Activated naive CD8-positive, alpha-beta T cell treated with anti-CD3 and anti-CD28 coated beads, Interleukin-2, amount 50 U/mL, for 16 hours (primary cell): ENCODE measurements around the gene HAAO.
A peak's percentile ranks its signal among the peaks of the same experiment; 100 is the strongest.

Source experiments
- DNase-seq: peaks from one replicate; pipeline ENCODE4 v3.0.0-alpha.2; 2020; ENCODE audit warnings: low read depth, low spot score

HAAO gene

DNA sequence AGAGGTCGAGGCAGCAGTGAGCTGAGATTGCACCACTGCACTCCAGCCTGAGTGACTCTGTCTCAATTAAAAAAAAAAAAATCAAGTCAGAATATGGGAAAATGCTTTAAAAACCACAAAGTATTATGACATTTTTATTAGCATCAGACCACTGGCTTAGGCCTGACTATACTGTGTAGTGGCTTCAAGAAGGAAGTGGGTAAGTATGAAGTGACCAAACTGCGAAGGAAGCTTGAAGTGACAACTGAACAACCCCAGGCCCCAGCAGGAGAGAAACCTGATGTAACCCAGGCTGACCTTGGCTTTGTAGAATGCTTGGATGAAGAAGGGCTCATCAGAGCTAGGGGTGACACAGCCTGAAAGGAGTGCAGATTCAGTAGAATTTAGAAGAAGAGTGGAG is 21.4 kb upstream of the HAAO start:
- DNase-seq, result no peak

DNA sequence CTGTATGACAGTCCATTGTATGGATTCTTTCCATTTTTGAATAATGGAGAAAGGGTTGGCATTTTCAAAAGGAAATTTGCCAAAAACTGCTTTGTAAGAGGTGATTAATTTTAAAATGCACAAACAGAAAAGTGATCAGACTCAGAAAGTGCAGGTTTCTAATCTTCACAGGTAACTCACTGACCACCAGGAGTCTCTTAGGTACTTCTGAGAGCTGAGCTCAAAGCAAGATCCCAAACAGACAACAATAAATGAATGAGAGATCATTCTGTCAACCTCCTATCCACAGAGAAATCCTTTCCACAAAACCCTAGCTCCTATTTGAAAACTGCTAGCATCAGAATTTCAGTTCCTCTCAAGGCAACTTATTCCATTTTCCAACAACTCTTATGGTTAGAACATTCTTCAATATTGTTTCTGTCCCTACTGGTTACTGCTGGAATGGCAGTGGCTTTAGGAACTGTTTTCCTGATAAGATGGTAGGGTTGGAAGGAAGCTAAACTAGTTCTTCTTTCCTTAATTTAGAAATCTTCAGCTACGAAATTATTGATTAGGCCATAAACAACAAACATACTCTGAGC is 20.6 kb upstream of the HAAO start:
- no peak for DNase-seq

DNA sequence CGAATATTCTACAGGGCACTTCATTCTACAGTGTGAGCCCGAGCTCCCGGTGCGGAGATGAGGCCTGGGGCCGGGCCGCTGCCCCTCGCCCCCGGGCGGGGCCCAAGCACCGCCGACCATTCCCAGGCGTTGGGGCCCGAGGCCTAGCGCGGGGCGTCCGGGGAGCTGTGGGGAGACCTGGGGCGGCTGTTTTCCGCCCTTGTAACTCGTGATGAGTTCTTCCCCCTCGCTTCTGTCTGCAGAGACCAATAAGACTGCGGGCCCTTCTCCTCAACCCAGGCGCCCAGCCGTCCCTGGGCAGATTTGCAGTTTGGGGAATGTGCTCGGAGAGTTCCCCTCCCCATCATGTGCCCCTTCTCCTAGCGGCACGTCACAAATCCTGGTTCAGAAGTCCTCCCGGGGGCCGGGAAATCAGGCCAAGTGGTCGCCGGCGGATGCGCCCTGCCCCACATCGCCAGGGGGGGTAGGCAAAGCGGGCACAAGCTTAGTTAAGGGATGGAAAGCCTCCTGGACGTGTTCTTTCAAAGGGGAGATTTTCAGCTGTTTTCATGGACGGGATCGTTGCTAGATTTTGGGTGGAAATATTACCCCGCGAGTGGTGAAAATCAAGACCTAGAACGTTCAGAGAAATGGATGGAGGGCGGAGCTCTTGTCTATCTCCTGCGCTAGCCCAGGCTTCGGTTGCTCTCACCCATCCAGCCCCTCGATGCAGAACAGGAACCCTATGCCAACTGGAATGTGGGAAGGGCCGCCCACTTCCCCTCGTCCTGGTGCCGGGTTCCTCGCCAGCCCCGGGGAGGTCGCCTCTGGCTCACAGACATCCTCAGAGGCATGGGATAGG is 18.8 kb upstream of the HAAO start:
- no peak for DNase-seq

DNA sequence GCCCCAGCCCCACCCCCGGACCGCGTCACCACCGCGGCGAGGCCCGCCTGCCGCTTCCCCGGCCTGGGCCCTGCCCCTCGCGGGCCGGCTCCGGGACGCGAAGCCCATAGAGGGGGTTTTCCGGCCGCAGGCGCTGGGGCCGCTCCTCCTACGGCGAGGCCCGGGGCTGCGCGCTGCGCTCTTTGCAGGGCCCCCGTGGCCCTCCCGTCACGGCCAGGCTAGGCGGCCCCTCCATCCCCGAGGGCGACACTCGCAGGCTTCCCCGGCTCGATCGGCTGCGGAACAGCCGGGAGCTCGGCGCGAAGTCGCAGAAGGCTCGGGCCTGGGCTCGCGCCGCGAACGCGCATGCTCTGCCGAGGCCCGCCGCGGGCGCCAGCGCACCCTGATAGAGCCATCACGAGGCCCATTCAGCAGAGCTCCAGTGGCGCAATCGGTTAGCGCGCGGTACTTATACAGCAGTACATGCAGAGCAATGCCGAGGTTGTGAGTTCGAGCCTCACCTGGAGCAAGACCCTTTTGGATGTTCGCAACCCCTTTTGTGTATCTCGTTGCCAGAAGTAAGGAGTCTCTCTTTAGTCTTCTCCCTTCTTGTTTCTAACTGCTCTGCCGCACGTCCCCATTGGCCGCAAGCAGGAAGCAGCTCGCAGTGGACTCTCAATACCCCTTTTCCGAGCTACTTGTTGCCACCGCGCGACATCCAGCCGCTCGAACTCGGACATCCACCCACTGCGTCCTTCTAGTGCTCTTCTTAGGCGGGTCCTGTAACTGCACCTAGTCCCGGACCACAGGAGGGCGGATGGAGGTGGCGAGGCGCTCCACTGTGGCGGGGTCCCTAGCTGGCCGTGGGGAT is 18.0 kb upstream of the HAAO start:
- peak; percentile 88 for DNase-seq

- no peak for DNase-seq
These were observed 17.4 kb upstream of the HAAO start for GRCh38 chr2:42809819-42810120.

DNA sequence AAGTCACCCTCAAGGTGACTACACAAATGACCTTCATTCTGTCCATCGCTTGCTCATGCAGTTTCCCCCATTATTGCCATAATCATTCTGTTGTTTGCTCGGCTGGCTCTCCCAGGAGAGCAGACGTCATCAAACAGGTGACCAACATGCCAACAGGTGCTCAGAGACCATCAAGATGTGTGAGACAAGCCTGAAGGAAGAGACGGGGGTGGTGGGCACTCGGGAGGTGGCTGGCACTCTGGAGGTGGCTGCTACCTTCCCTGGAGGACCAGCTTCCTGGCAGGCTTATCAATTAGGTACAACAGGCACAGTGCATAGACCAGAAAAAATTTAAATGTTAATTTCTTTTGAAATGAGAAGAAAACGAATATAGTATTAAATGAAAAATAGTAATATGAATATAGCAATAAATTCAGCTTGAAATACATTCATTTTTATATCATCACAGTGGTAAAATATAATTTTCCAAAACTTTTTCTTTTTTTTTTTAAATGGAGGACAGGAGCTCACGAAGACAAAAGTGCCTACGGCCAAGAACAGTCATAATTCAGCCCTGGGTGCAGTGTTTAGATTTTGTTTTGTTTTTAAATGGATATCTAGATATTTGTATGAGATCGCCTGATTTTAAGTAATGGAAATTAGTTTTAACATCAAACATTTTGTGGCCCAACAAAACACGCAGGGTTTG is 16.9 kb upstream of the HAAO start:
- DNase-seq, result no peak

- DNase-seq, result no peak
These were observed 15.9 kb upstream of the HAAO start for GRCh38 chr2:42808301-42808700.

- no peak for DNase-seq
These were observed 14.4 kb upstream of the HAAO start for GRCh38 chr2:42806786-42807185.

GRCh38 chr2:42804891-42805290 is 12.5 kb upstream of the HAAO start:
- no peak for DNase-seq

GRCh38 chr2:42804338-42804737 is 12.0 kb upstream of the HAAO start:
- no peak for DNase-seq

DNA sequence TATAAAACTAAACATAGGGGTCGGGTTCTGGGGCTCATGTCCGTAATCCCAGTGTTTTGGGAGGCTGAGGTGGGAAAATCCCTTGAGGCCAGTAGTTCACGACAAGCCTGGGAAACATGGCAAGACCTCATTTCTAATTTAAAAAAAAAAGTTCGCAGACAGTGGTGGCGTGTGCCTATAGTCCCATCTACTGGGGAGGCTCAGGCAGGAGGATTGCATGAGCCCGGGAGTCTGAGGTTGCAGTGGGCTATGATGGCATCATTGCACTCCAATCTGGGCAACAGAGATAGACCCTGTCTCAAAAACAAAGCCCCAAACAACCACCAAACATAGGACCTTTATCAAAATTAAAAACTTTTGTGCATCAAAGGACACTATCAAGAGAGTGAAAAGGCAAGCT is 9.8 kb upstream of the HAAO start:
- no peak for DNase-seq

DNA sequence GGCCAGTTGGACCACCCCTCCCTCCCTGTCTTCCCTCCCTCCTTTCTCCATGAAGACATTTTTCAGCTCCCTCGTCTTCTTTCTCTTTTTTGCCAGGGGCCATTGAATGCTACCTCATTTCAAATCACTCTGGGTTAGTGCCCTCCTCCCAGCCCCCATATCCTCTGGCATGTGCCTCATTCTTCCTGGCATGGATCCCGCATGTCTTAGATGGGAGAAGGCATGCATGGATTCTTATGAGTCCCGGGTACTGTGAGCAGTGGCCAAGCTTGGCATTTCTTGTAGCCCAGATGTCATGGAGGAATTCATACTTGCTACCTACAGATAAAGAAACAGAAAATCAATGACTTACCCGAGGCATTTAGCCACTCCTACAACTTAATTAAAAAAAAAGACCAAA is 9.0 kb upstream of the HAAO start:
- DNase-seq, result no peak

- no peak for DNase-seq
These were observed 8.6 kb upstream of the HAAO start for GRCh38 chr2:42800981-42801380.

GRCh38 chr2:42800461-42800962 is 8.1 kb upstream of the HAAO start:
- DNase-seq, result no peak

GRCh38 chr2:42799881-42800280 is 7.5 kb upstream of the HAAO start:
- no peak for DNase-seq

DNA sequence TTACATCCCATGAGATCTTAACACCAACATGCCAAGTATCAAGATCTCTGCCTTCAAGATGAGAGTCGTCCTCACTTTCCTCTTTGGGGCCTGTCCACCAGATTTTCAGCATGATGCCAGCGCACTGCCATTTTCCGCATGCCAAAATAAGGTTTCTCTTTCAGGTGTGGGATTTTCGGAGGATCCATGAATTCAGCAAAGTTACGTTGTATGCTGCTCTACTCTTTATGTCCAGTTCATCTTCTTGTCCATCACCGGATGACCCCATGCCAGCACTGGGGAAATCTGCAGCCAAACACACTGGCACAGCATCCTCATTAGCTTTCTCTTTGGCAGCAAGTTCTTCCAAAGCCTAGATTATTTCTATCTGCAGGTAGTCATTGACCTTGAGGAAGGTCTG is 4.9 kb upstream of the HAAO start:
- no peak for DNase-seq

DNA sequence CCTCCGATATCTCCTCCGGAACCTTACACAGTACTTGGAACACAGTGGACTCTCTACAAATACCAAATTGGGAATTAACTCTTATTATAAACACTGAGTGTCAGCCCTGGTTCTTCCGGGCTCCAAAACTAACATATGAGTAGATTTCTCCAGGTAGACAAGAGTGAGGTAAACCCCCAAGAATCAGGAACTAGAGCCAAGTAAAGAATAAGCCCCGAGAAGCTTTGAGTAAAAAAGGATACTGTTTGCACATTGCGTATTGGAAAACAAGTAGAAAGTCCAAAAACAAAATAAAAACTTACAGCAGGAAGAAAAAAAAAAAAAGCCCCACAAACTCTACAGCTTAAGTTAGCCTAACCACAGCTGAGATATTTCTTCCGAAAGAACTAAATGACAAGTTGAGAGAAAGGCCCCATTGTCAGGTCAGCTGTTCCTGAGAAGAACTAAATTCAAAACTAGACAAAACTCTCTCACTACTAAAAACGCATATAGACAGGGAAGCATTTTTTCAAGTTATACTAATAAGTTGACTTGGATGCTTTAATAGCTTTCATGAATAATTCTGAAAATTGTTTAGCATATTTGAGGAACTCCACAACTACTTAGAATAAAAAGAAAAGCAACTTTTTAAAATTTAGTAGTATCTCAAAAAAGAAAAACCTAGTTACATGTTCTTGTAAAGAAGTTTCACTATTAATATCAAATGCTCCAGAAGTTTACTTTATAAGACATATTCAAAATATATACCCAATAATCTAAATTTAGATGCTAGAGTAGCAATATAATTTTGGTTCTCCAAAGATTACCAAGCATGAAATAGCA is 4.3 kb upstream of the HAAO start:
- DNase-seq, result no peak

GRCh38 chr2:42795841-42796301 is 3.5 kb upstream of the HAAO start:
- DNase-seq, result no peak

DNA sequence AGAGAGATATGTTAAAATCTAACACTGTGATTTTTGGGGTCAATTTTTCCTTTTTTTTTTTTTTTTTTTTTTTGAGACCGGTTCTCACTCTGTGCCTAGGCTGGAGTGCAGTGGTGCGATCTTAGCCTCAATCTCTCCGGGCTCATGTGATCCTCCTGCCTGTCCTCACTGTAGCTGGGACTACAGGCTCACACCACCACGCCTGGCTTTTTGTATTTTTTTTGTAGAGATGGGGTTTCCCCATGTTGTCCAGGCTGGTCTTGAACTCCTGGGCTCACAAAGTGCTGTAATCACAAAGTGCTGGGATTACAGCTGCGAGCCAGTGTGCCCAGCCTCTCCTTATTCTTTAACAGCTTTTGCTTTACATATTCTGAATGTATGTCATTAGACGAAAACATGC is 2.9 kb upstream of the HAAO start:
- no peak for DNase-seq

- no peak for DNase-seq
These were observed 2.1 kb upstream of the HAAO start for GRCh38 chr2:42794271-42795046.
